Activated B cell treated with CpG ODN at 0.5 μM for 24 hours (primary cell): ENCODE measurements around the gene C1orf116. TPM values are rescaled to one million over a fixed set of nuclear protein-coding genes. Genes with fewer than 3 reads are reported as not detected.

Experiments
- ATAC-seq: fragments of 200-7000 bp; cut with Tn5 transposase; one replicate; pipeline ENCODE4 v1.10.0; 2021; ENCODE audit warnings: low read depth, mild to moderate bottlenecking, moderate library complexity
- CTCF ChIA-PET: fragments of 350-600 bp; sonication (Branson Sonifier 250); formaldehyde crosslinking; loops from one replicate; lab custom pipeline; 2021; ENCODE audit warnings: antibody characterized with exemption; lab: Charles Lee
- POLR2A ChIA-PET: fragments of 350-600 bp; sonication (Branson Sonifier 250); formaldehyde crosslinking; loops from one replicate; lab custom pipeline; 2021; ENCODE audit warnings: antibody characterized with exemption; lab: Charles Lee
- DNase-seq: peaks from one replicate; pipeline ENCODE4 v3.0.0; 2022
- H3K27ac Mint-ChIP-seq: one replicate; pipeline ENCODE4 v1.8.0; 2020; ENCODE audit warnings: mixed read lengths
- H3K27me3 Mint-ChIP-seq: one replicate; pipeline ENCODE4 v1.8.0; 2021; ENCODE audit warnings: mixed read lengths
- H3K36me3 Mint-ChIP-seq: one replicate; pipeline ENCODE4 v1.8.0; 2021; ENCODE audit warnings: low read depth, mixed read lengths
- H3K4me1 Mint-ChIP-seq: one replicate; pipeline ENCODE4 v1.8.0; 2021; ENCODE audit warnings: mixed read lengths
- H3K4me3 Mint-ChIP-seq: one replicate; pipeline ENCODE4 v1.8.0; 2020; ENCODE audit warnings: mild to moderate bottlenecking, mixed read lengths
- H3K9me3 Mint-ChIP-seq: one replicate; pipeline ENCODE4 v1.8.0; 2020; ENCODE audit warnings: mixed read lengths
- CTCF ChIP-seq: fragments of 200-600 bp; IDR thresholded peaks from one replicate; pipeline ENCODE4 v1.8.0; 2022; ENCODE audit warnings: antibody characterized with exemption, mild to moderate bottlenecking
- intact Hi-C: fragments of 100-400 bp; cut with micrococcal nuclease; formaldehyde crosslinking; loops from one replicate; pipeline ENCODE4 v1.15.1; 2024
- total RNA-seq: library from RNA; stranded (reverse); gene quantifications from 2 replicates; pipeline ENCODE4 v1.2.3, GENCODE V29; 2022

C1orf116 gene
- total RNA-seq, 1 donor from 2014 or later = 0.09 TPM

DNA sequence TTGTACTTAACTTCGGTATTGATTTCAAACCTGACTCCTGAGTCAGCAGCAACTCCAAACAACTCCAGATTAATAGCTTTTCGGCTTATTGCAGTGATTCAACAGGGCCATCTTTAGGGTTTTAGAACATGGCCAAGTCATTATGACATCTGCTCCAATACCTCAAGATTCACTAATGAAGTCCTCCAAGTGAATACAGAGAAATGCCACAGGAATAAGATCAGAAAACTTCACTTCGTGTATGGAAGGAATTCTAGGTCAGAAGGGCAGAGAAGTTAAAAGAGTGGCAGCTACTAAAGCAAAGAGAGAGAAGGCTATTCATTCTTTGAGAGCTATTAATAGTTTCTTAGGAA, 7.6 kb upstream of the C1orf116 start:
- intact Hi-C loops = no loop called here
- ATAC-seq (no peak), DNase-seq (no peak)
- Mint-ChIP-seq H3K36me3 (peaks cover 7% of the 10 kb centered on the region), H3K4me1 (peaks cover 2% of the 10 kb centered on the region), H3K27me3 (peaks cover 2% of the 10 kb centered on the region), H3K9me3 (no peaks in the 10 kb centered on the region), H3K4me3 (no peak overlapping the region), H3K27ac (no peak overlapping the region)
- POLR2A ChIA-PET = no interaction called here
- no peak for TF ChIP-seq CTCF
- CTCF ChIA-PET = no interaction called here

GRCh38 chr1:207039380-207040180, 7.0 kb upstream of the C1orf116 start:
- no peak for TF ChIP-seq CTCF
- Mint-ChIP-seq H3K4me3 (no peak overlapping the region), H3K36me3 (peaks cover 3% of the 10 kb centered on the region), H3K27ac (no peak overlapping the region), H3K4me1 (no peaks in the 10 kb centered on the region), H3K9me3 (no peaks in the 10 kb centered on the region), H3K27me3 (peaks cover 2% of the 10 kb centered on the region)
- ATAC-seq (no peak), DNase-seq (no peak)
- intact Hi-C loops = no loop called here
- ChIA-PET POLR2A (no interaction called here), CTCF (no interaction called here)

DNA sequence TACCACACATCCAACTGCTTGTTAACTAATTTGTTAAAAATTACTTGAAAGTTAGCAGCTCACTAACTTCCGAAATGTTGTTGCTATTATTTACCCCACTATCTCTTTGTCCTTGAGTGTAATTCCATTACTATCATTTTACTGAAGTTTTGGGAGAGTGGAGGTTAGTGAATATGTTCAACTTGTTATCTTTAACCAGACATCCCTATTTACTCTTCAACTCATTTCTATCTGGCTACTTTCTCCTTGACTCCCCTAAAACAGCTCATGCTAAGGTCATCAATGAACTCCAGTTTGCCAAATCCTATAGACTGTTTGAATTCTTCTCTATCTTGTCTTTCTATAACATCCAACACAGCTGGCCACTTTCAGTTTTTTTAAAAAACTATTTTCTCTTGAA, 4.3 kb upstream of the C1orf116 start:
- H3K4me1 Mint-ChIP-seq = no peaks in the 10 kb centered on the region
- no peak for TF ChIP-seq CTCF
- intact Hi-C loops = no loop called here
- peaks cover 9% of the 10 kb centered on the region for H3K27me3 Mint-ChIP-seq
- ATAC-seq (no peak), DNase-seq (no peak)
- no peak overlapping the region for H3K27ac Mint-ChIP-seq
- ChIA-PET CTCF (no interaction called here), POLR2A (no interaction called here)
- H3K36me3 Mint-ChIP-seq = no peaks in the 10 kb centered on the region
- no peaks in the 10 kb centered on the region for H3K9me3 Mint-ChIP-seq
- no peak overlapping the region for H3K4me3 Mint-ChIP-seq

GRCh38 chr1:207035877-207036551, 3.5 kb upstream of the C1orf116 start:
- Mint-ChIP-seq H3K4me3 (no peak overlapping the region), H3K36me3 (no peaks in the 10 kb centered on the region), H3K9me3 (no peaks in the 10 kb centered on the region), H3K4me1 (no peaks in the 10 kb centered on the region), H3K27me3 (peaks cover 18% of the 10 kb centered on the region), H3K27ac (no peak overlapping the region)
- ATAC-seq (no peak), DNase-seq (no peak)
- CTCF ChIA-PET = no interaction called here
- TF ChIP-seq CTCF = no peak
- POLR2A ChIA-PET = no interaction called here
- intact Hi-C loops = no loop called here

GRCh38 chr1:207034998-207035397, 2.4 kb upstream of the C1orf116 start:
- no peak overlapping the region for H3K4me3 Mint-ChIP-seq
- H3K4me1 Mint-ChIP-seq = no peaks in the 10 kb centered on the region
- H3K27me3 Mint-ChIP-seq = peaks cover 26% of the 10 kb centered on the region
- ChIA-PET CTCF (no interaction called here), POLR2A (no interaction called here)
- H3K27ac Mint-ChIP-seq = no peak overlapping the region
- no peak for ATAC-seq
- DNase-seq = no peak
- TF ChIP-seq CTCF = no peak
- H3K36me3 Mint-ChIP-seq = no peaks in the 10 kb centered on the region
- intact Hi-C loops = no loop called here
- H3K9me3 Mint-ChIP-seq = no peaks in the 10 kb centered on the region
